GM12873 (cell line): ENCODE results near the gene MTA3.

Experiments
- TF ChIP-seq, protein P1 (sequence below): IDR thresholded peaks from 2 replicates; pipeline ENCODE4 v1.5.1; 2012; ENCODE audit warnings: low read depth, mild to moderate bottlenecking, moderate library complexity, low read length, control low read depth; ENCODE audit not compliant: insufficient read depth; ENCODE audit errors: missing control alignments

Gene MTA3

DNA sequence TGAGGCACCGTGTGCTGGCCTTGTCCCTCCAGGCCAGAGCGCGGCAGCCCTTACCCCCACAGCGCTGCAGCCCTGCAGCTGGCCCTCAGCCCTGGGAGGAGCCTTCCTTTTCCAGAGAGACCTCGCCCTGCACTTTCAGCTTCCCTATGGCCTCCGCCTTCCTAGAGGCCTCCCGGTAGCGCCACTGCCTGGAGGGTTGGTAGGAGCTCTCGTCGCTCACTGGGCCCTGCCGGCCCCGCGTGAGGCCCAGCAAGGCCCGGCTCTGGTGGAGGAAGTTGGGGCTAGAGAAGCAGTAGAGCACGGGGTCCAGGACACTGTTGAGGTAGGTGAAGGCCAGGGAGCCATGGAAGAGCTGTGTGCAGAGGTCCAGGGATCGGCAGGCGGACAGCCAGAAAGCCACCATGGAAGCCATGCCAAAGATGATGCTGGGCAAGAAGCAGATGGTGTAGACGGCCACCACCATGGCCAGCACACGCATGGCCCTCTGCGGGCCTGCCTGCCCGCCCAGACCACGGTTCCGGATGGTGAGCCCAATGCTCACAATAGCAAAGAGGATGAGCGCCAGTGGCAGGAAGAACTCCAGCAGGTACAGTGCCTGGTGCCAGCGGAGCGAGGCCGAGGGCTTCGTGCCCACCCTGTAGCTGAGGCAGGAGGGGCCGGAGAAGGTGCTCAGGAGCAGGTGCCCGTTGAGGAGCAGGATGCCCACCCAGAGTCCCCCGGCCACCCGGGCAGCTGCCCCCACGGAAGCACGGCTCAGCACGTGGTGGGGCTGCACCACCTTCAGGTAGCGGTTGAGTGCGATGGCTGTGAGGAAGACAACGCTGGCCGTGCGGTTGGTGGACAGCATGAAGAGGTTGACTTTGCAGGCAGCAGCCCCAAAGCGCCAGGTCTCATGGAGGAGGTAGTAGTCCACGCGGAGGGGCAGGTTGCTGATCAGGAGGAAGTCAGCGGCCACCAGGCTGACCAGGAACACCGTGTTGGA lies 194.7 kb downstream of the MTA3 start:
- TF ChIP-seq, protein P1, sequence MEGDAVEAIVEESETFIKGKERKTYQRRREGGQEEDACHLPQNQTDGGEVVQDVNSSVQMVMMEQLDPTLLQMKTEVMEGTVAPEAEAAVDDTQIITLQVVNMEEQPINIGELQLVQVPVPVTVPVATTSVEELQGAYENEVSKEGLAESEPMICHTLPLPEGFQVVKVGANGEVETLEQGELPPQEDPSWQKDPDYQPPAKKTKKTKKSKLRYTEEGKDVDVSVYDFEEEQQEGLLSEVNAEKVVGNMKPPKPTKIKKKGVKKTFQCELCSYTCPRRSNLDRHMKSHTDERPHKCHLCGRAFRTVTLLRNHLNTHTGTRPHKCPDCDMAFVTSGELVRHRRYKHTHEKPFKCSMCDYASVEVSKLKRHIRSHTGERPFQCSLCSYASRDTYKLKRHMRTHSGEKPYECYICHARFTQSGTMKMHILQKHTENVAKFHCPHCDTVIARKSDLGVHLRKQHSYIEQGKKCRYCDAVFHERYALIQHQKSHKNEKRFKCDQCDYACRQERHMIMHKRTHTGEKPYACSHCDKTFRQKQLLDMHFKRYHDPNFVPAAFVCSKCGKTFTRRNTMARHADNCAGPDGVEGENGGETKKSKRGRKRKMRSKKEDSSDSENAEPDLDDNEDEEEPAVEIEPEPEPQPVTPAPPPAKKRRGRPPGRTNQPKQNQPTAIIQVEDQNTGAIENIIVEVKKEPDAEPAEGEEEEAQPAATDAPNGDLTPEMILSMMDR: no peak

DNA sequence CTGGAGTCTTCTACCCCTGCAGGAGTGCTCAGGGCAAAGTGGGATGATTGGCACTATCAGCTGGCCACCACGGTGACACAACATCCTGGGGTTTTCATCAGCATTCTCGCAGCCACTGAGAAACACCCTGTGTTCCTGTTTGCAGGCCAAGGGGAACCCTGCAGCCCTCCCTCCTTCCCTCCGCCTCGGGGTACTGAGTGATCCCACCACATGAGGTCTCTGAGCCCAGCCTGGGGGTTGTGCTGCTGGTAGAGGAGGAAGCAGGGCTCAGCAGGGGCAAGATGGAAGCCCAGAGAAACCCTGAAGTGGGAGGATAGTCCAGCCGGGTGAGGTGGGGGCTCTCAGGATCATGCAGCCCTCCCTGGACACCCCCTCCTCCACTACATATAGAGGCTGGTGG lies 195.7 kb downstream of the MTA3 start, which contains the start of gene OXER1:
OXER1 (minus strand) TSS at position 40 of the 400 bp plus-strand sequence. CDS start 73 bp downstream, outside the sequence.
- TF ChIP-seq, protein P1: no peak

DNA sequence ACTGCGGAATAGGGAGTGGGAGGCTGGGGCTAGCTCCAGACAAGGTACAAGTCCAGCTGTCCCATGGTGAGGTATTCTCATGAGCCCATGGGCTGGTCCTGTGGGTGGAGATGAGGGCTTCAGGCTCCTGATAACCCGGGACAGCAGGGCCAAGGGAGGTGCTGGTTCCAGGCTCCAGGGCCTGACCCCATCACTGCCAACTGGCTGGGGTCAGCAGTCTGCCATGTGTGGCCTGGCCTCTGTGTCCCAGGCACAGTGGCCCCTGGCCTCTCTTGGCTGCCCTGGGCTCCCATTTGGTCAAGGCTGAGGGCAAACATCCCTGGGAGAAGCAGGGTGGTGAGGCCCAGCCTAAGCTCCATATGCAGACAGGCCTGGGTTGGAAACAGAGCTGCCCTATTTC lies 196.5 kb downstream of the MTA3 start:
- TF ChIP-seq, protein P1: no peak

GRCh38 chr2:42765686-42766085 lies 197.3 kb downstream of the MTA3 start:
- TF ChIP-seq, protein P1: no peak

GRCh38 chr2:42767080-42767898 lies 198.9 kb downstream of the MTA3 start:
- TF ChIP-seq, protein P1: no peak

GRCh38 chr2:42767899-42768705 lies 199.7 kb downstream of the MTA3 start:
- TF ChIP-seq, protein P1: no peak
